ENCODE results near the gene NATD1.
"Not testable (repeated sequence)": the region's sequence is repeated elsewhere in the genome, so short reads cannot be mapped to it uniquely, and the experiment has no call there.

The NATD1 gene

DNA sequence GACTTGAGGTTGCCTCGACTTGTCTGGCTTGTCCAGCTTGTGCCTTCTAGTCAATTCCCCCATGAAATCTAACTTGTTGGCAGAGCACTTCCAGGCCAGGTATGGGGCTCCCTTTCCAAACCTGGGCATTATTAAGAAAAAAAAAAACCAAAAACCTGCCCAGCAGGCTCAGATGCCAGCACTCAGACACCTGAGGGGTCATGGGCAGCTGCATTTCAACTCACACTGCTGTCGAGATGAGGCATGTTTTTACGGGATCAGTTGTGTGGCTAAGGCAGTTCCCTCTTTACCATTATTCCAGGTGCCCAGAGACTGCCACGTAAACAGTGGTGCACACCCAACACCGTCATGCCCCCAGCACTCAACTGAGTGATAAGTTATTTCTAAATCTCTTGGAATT is 57.1 kb downstream of the NATD1 start:
- peaks cover 26% of the 10 kb centered on the region for H3K79me1 ChIP-seq (ENCODE audit: low read length)
- H3K23ac ChIP-seq (ENCODE audit: low read length) = no peak overlapping the region
- no peak overlapping the region for H3K4me3 ChIP-seq (ENCODE audit: low read length)
- no peak for DNase-seq
- no peak overlapping the region for H4K8ac ChIP-seq (ENCODE audit: low read depth, low read length)
- H2BK15ac ChIP-seq (replicated peaks; ENCODE audit: low read depth) = no peak overlapping the region
- no peak overlapping the region for H4K5ac ChIP-seq (ENCODE audit: low read length)
- H3K4me2 ChIP-seq (ENCODE audit: low read length) = no peak overlapping the region
- peaks cover 5% of the 10 kb centered on the region for H3K36me3 ChIP-seq (ENCODE audit: control insufficient read depth, insufficient read depth, low read length)
- no peak overlapping the region for H3K27ac ChIP-seq (ENCODE audit: low read depth, low read length)
- H2BK120ac ChIP-seq (ENCODE audit: low read depth, low read length) = no peak overlapping the region
- no peak overlapping the region for H2BK5ac ChIP-seq (ENCODE audit: low read length)
- H3K27me3 ChIP-seq (ENCODE audit: insufficient read depth, low read length, poor library complexity) = no peaks in the 10 kb centered on the region
- no peak overlapping the region for H3K18ac ChIP-seq (ENCODE audit: low read length)
- no peak overlapping the region for H3K9ac ChIP-seq (ENCODE audit: low read length)
- no peak overlapping the region for H3K56ac ChIP-seq (ENCODE audit: low read length)
- whole genome bisulfite sequencing (ENCODE audit: extremely low coverage, insufficient coverage, low lambda C conversion rate) = no CpG with 5 or more reads among the region's 5 CpGs
- no peak overlapping the region for H2AK5ac ChIP-seq (ENCODE audit: low read length)
- H3K79me2 ChIP-seq (ENCODE audit: control insufficient read depth, insufficient read depth, low read length) = peaks cover 28% of the 10 kb centered on the region
- H3K4me1 ChIP-seq (ENCODE audit: control insufficient read depth, low read depth, low read length) = peaks cover 3% of the 10 kb centered on the region
- H3K4ac ChIP-seq (ENCODE audit: low read depth, low read length) = no peak overlapping the region

DNA sequence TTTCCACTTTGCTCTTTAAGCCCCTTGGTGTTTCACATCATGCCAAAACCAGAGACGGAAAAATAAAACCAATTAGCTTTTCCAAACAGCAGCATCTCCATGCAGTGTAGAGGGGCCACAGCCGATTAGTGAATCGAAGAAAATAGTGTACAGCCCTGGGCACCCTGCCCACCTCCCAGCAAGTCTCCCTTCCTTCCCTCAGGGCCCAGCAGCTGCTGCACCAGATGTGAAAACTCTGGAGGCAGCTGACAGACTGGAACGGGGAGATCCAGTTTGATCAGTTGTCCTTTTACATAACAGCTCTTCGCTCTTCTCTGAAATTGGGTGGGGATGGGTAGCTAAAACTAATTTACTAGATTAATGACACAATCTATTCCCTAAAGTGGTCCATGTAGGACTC is 58.5 kb downstream of the NATD1 start:
- DNase-seq = no peak
- no peak overlapping the region for H3K56ac ChIP-seq (ENCODE audit: low read length)
- H3K36me3 ChIP-seq (ENCODE audit: control insufficient read depth, insufficient read depth, low read length) = peaks cover 5% of the 10 kb centered on the region

DNA sequence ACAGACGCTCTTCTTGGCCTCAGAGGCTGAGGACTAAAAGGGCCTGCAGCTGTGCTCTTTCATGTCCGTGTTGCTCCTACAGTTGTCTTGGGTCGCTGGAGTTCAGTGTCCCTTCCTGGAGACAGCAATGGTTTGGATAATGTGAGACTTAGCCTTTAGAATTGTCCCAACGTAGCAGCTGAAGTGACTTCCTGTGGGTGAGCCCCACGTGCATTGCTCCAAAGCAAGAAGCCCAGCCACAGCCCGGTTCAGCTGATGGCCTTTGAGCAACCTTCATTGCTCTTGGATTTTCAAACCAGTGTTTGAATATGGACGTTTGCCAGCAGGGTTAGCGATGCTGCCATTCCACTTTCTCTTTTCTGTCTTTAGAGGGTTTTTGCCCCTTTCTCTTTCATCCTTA is 59.0 kb downstream of the NATD1 start:
- no peak overlapping the region for H3K9ac ChIP-seq (ENCODE audit: low read length)
- H3K23ac ChIP-seq (ENCODE audit: low read length) = no peak overlapping the region
- no peak overlapping the region for H3K56ac ChIP-seq (ENCODE audit: low read length)
- no peak overlapping the region for H3K18ac ChIP-seq (ENCODE audit: low read length)
- peaks cover 5% of the 10 kb centered on the region for H3K36me3 ChIP-seq (ENCODE audit: control insufficient read depth, insufficient read depth, low read length)
- H4K8ac ChIP-seq (ENCODE audit: low read depth, low read length) = no peak overlapping the region
- no peak overlapping the region for H2BK15ac ChIP-seq (replicated peaks; ENCODE audit: low read depth)
- no peak overlapping the region for H3K27ac ChIP-seq (ENCODE audit: low read depth, low read length)
- no peak overlapping the region for H3K4me2 ChIP-seq (ENCODE audit: low read length)
- H2AK5ac ChIP-seq (ENCODE audit: low read length) = no peak overlapping the region
- H3K79me2 ChIP-seq (ENCODE audit: control insufficient read depth, insufficient read depth, low read length) = peaks cover 11% of the 10 kb centered on the region
- H3K4me1 ChIP-seq (ENCODE audit: control insufficient read depth, low read depth, low read length) = no peaks in the 10 kb centered on the region
- no peak overlapping the region for H2BK5ac ChIP-seq (ENCODE audit: low read length)
- WGBS (ENCODE audit: extremely low coverage, insufficient coverage, low lambda C conversion rate) = no CpG with 5 or more reads among the region's 8 CpGs
- DNase-seq = no peak
- H3K4ac ChIP-seq (ENCODE audit: low read depth, low read length) = no peak overlapping the region
- no peak overlapping the region for H3K4me3 ChIP-seq (ENCODE audit: low read length)
- H3K79me1 ChIP-seq (ENCODE audit: low read length) = peaks cover 15% of the 10 kb centered on the region
- no peak overlapping the region for H4K5ac ChIP-seq (ENCODE audit: low read length)
- no peaks in the 10 kb centered on the region for H3K27me3 ChIP-seq (ENCODE audit: insufficient read depth, low read length, poor library complexity)
- no peak overlapping the region for H2BK120ac ChIP-seq (ENCODE audit: low read depth, low read length)

More for the DNA sequence above, 58.5 kb downstream of the NATD1 start:
- Histone ChIP-seq H4K5ac (ENCODE audit: low read length) (no peak overlapping the region), H2AK5ac (ENCODE audit: low read length) (no peak overlapping the region), H3K23ac (ENCODE audit: low read length) (no peak overlapping the region), H3K4ac (ENCODE audit: low read depth, low read length) (no peak overlapping the region), H3K79me1 (ENCODE audit: low read length) (peaks cover 15% of the 10 kb centered on the region), H3K27me3 (ENCODE audit: insufficient read depth, low read length, poor library complexity) (no peaks in the 10 kb centered on the region), H2BK5ac (ENCODE audit: low read length) (no peak overlapping the region), H3K27ac (ENCODE audit: low read depth, low read length) (no peak overlapping the region), H3K79me2 (ENCODE audit: control insufficient read depth, insufficient read depth, low read length) (peaks cover 14% of the 10 kb centered on the region), H3K4me2 (ENCODE audit: low read length) (no peak overlapping the region), H3K4me3 (ENCODE audit: low read length) (no peak overlapping the region), H3K18ac (ENCODE audit: low read length) (no peak overlapping the region), H4K8ac (ENCODE audit: low read depth, low read length) (no peak overlapping the region), H2BK120ac (ENCODE audit: low read depth, low read length) (no peak overlapping the region), H3K9ac (ENCODE audit: low read length) (no peak overlapping the region), H3K4me1 (ENCODE audit: control insufficient read depth, low read depth, low read length) (no peaks in the 10 kb centered on the region), H2BK15ac (replicated peaks; ENCODE audit: low read depth) (no peak overlapping the region)
- WGBS (ENCODE audit: extremely low coverage, insufficient coverage, low lambda C conversion rate) = no CpG with 5 or more reads among the region's 5 CpGs

DNA sequence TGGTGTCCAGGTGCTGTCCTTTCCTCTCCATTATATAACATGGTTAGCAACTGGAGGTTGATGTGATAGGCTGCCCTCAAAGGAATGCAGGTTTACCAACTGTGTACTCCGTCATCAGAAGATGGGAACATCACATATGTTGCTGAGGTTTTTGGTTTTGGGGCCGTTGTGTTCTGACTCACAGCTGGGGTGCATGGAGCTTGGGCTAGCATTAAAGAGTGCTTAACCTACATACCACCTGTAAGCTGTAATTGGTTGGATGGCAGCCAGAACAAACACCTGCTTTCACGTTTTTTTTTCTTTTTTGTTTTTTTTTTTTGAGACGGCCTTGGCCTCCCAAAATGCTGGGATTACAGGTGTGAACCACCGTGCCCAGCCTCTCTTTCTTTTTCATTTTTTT is 60.2 kb downstream of the NATD1 start:
- H3K23ac ChIP-seq (ENCODE audit: low read length) = no peak overlapping the region
- H4K5ac ChIP-seq (ENCODE audit: low read length) = no peak overlapping the region
- peaks cover 3% of the 10 kb centered on the region for H3K79me2 ChIP-seq (ENCODE audit: control insufficient read depth, insufficient read depth, low read length)
- H3K9ac ChIP-seq (ENCODE audit: low read length) = no peak overlapping the region
- no peak overlapping the region for H2BK120ac ChIP-seq (ENCODE audit: low read depth, low read length)
- H3K4ac ChIP-seq (ENCODE audit: low read depth, low read length) = no peak overlapping the region
- no peak overlapping the region for H3K4me3 ChIP-seq (ENCODE audit: low read length)
- no peaks in the 10 kb centered on the region for H3K4me1 ChIP-seq (ENCODE audit: control insufficient read depth, low read depth, low read length)
- H3K79me1 ChIP-seq (ENCODE audit: low read length) = peaks cover 8% of the 10 kb centered on the region
- no peak overlapping the region for H3K4me2 ChIP-seq (ENCODE audit: low read length)
- no peak overlapping the region for H4K8ac ChIP-seq (ENCODE audit: low read depth, low read length)
- no peak overlapping the region for H3K27ac ChIP-seq (ENCODE audit: low read depth, low read length)
- no peaks in the 10 kb centered on the region for H3K27me3 ChIP-seq (ENCODE audit: insufficient read depth, low read length, poor library complexity)
- H3K56ac ChIP-seq (ENCODE audit: low read length) = no peak overlapping the region
- no peak overlapping the region for H2AK5ac ChIP-seq (ENCODE audit: low read length)
- WGBS (ENCODE audit: extremely low coverage, insufficient coverage, low lambda C conversion rate) = no CpG with 5 or more reads among the region's 5 CpGs
- H3K18ac ChIP-seq (ENCODE audit: low read length) = no peak overlapping the region
- H2BK15ac ChIP-seq (replicated peaks; ENCODE audit: low read depth) = no peak overlapping the region
- H3K36me3 ChIP-seq (ENCODE audit: control insufficient read depth, insufficient read depth, low read length) = peaks cover 3% of the 10 kb centered on the region
- DNase-seq = no peak
- no peak overlapping the region for H2BK5ac ChIP-seq (ENCODE audit: low read length)

DNA sequence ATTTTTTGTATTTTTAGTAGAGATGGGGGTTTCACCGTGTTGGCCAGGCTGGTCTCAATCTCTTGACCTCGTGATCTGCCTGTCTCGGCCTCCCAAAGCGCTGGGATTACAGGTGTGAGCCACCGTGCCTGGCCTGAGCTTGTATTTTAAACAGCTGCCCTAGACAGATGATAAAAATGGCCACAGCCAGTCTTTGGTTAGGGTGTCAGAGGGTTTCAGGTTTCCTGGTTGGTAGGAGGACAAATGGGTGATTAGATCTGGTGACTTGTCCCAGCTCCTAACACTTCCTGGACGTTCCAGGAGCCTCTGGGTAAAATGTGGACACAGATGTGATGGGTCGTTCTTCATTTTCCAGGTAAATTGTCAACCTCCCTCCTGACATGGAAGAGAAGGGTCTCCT is 60.8 kb downstream of the NATD1 start:
- not testable (repeated sequence) for H4K5ac ChIP-seq (ENCODE audit: low read length); H3K27me3 ChIP-seq (ENCODE audit: insufficient read depth, low read length, poor library complexity); H3K4ac ChIP-seq (ENCODE audit: low read depth, low read length); H3K4me1 ChIP-seq (ENCODE audit: control insufficient read depth, low read depth, low read length); H3K4me3 ChIP-seq (ENCODE audit: low read length); H2BK120ac ChIP-seq (ENCODE audit: low read depth, low read length); H4K8ac ChIP-seq (ENCODE audit: low read depth, low read length); H2AK5ac ChIP-seq (ENCODE audit: low read length); H3K23ac ChIP-seq (ENCODE audit: low read length); H3K79me2 ChIP-seq (ENCODE audit: control insufficient read depth, insufficient read depth, low read length); H3K56ac ChIP-seq (ENCODE audit: low read length); DNase-seq; H3K79me1 ChIP-seq (ENCODE audit: low read length); H3K9ac ChIP-seq (ENCODE audit: low read length); H3K18ac ChIP-seq (ENCODE audit: low read length); H2BK5ac ChIP-seq (ENCODE audit: low read length); H3K4me2 ChIP-seq (ENCODE audit: low read length); H3K27ac ChIP-seq (ENCODE audit: low read depth, low read length); H3K36me3 ChIP-seq (ENCODE audit: control insufficient read depth, insufficient read depth, low read length); H2BK15ac ChIP-seq (replicated peaks; ENCODE audit: low read depth)
- no CpG with 5 or more reads among the region's 7 CpGs for WGBS (ENCODE audit: extremely low coverage, insufficient coverage, low lambda C conversion rate)

DNA sequence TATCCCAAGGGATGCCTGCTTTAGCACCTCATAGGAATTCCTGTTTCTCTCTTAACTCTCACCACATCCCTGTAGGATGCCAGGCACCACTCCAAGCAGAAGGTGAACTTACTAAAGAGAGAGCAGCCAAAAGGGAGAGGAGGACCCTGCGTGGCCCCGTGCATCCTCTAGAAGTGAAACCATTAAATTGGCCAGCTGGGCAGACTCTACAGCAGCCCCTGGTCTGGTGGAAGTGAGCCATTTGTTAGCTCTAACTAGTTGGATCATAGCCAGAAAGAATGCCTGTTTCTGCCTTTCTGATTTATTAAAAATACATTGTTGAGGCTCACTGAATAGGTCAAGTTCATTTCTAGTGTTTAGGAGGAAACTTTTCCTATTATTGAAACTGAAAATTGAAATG is 61.5 kb downstream of the NATD1 start:
- H3K4me1 ChIP-seq (ENCODE audit: control insufficient read depth, low read depth, low read length) = no peaks in the 10 kb centered on the region
- H4K5ac ChIP-seq (ENCODE audit: low read length) = no peak overlapping the region
- H3K18ac ChIP-seq (ENCODE audit: low read length) = no peak overlapping the region
- no peaks in the 10 kb centered on the region for H3K27me3 ChIP-seq (ENCODE audit: insufficient read depth, low read length, poor library complexity)
- no peak for DNase-seq
- H3K4me2 ChIP-seq (ENCODE audit: low read length) = no peak overlapping the region
- H3K4ac ChIP-seq (ENCODE audit: low read depth, low read length) = no peak overlapping the region
- no peak overlapping the region for H3K23ac ChIP-seq (ENCODE audit: low read length)
- H3K56ac ChIP-seq (ENCODE audit: low read length) = no peak overlapping the region
- H3K79me2 ChIP-seq (ENCODE audit: control insufficient read depth, insufficient read depth, low read length) = no peaks in the 10 kb centered on the region
- no peak overlapping the region for H3K9ac ChIP-seq (ENCODE audit: low read length)
- H3K79me1 ChIP-seq (ENCODE audit: low read length) = peaks cover 3% of the 10 kb centered on the region
- H4K8ac ChIP-seq (ENCODE audit: low read depth, low read length) = no peak overlapping the region
- H3K27ac ChIP-seq (ENCODE audit: low read depth, low read length) = no peak overlapping the region
- H2AK5ac ChIP-seq (ENCODE audit: low read length) = no peak overlapping the region
- H2BK15ac ChIP-seq (replicated peaks; ENCODE audit: low read depth) = no peak overlapping the region
- no peak overlapping the region for H3K4me3 ChIP-seq (ENCODE audit: low read length)
- no peak overlapping the region for H2BK5ac ChIP-seq (ENCODE audit: low read length)
- H3K36me3 ChIP-seq (ENCODE audit: control insufficient read depth, insufficient read depth, low read length) = no peaks in the 10 kb centered on the region
- WGBS (ENCODE audit: extremely low coverage, insufficient coverage, low lambda C conversion rate) = no CpG with 5 or more reads among the region's 2 CpGs
- H2BK120ac ChIP-seq (ENCODE audit: low read depth, low read length) = no peak overlapping the region

All from mesendoderm (in vitro differentiated cells).